Measurements from ENCODE around the gene CDC40.
"Not testable (repeated sequence)": the region's sequence is repeated elsewhere in the genome, so short reads cannot be mapped to it uniquely, and the experiment has no call there.

The CDC40 gene

GRCh38 chr6:110271732-110272022 is 91.5 kb downstream of the CDC40 start:
- no peak for DNase-seq

GRCh38 chr6:110272781-110273180 is 92.6 kb downstream of the CDC40 start:
- DNase-seq, result not testable (repeated sequence)

- DNase-seq, result no peak
Measured at GRCh38 chr6:110277100-110277665, 97.0 kb downstream of the CDC40 start.
